DND-41 (cell line): ENCODE data around the gene ZNF548.

Experiments
- ATAC-seq: fragments of 200-7000 bp; cut with Tn5 transposase; 3 replicates; pipeline ENCODE4 v1.9.1; 2021; ENCODE audit warnings: low read depth; ENCODE audit not compliant: insufficient read depth
- DNase-seq: peaks from one replicate; pipeline ENCODE4 v3.0.0-alpha.2; 2020
- H2AFZ ChIP-seq: 2 replicates; pipeline ENCODE4 v1.6.0; 2012; ENCODE audit warnings: low read depth, low read length
- H3K27ac ChIP-seq: 2 replicates; pipeline ENCODE4 v1.5.1; 2012; ENCODE audit warnings: low read length, inconsistent platforms
- H3K27me3 ChIP-seq: fragments of 200-600 bp; sonication (generic); 2 replicates; pipeline ENCODE4 v1.6.0; 2012; ENCODE audit warnings: low read length, mild to moderate bottlenecking, inconsistent platforms; ENCODE audit not compliant: insufficient read depth, poor library complexity
- H3K36me3 ChIP-seq: 2 replicates; pipeline ENCODE4 v1.5.1; 2012; ENCODE audit warnings: low read length, inconsistent platforms; ENCODE audit not compliant: insufficient read depth
- H3K4me1 ChIP-seq: 2 replicates; pipeline ENCODE4 v1.5.1; 2012; ENCODE audit warnings: mild to moderate bottlenecking, low read length; ENCODE audit not compliant: insufficient read depth
- H3K4me2 ChIP-seq: 2 replicates; pipeline ENCODE4 v1.6.0; 2012; ENCODE audit warnings: mild to moderate bottlenecking, moderate library complexity, low read length, inconsistent platforms; ENCODE audit not compliant: insufficient read depth
- H3K4me3 ChIP-seq, 2 experiments: fragments of 200-600 bp in 1 of 2; shearing (Covaris generic) in 1 of 2; 2 replicates each; pipeline ENCODE4 v1.5.1; 2012 to 2016; ENCODE audit warnings: inconsistent platforms in 2 of 2, low read length in 2 of 2, mild to moderate bottlenecking in 2 of 2, low read depth in 1 of 2, moderate library complexity in 1 of 2
- H3K79me2 ChIP-seq: 2 replicates; pipeline ENCODE4 v1.6.0; 2012; ENCODE audit warnings: low read length, inconsistent platforms; ENCODE audit not compliant: insufficient read depth
- H3K9ac ChIP-seq: 2 replicates; pipeline ENCODE4 v1.6.0; 2012; ENCODE audit warnings: low read depth, mild to moderate bottlenecking, inconsistent platforms, low read length, moderate library complexity
- H3K9me3 ChIP-seq: 2 replicates; pipeline ENCODE4 v1.5.1; 2012; ENCODE audit warnings: low read length, moderate library complexity, mild to moderate bottlenecking, inconsistent platforms; ENCODE audit not compliant: insufficient read depth, severe bottlenecking
- H4K20me1 ChIP-seq: 2 replicates; pipeline ENCODE4 v1.6.0; 2012; ENCODE audit warnings: low read length; ENCODE audit not compliant: insufficient read depth
- CTCF ChIP-seq: IDR thresholded peaks from 2 replicates; pipeline ENCODE4 v1.5.1; 2012; ENCODE audit warnings: borderline replicate concordance, low read length, moderate library complexity, mild to moderate bottlenecking; ENCODE audit not compliant: poor library complexity, severe bottlenecking; ENCODE audit errors: extremely low read depth
- EZH2 ChIP-seq: IDR thresholded peaks from 3 replicates; pipeline ENCODE4 v1.6.1; 2012; ENCODE audit warnings: borderline replicate concordance, low read depth, mild to moderate bottlenecking, moderate library complexity, low read length, inconsistent platforms; ENCODE audit not compliant: severe bottlenecking

Gene ZNF548

GRCh38 chr19:57437931-57438330, 48.3 kb downstream of the ZNF548 start:
- Histone ChIP-seq H3K9me3 (no peaks in the 10 kb centered on the region), H2AFZ (no peak overlapping the region), H3K4me1 (peaks cover 41% of the 10 kb centered on the region), H3K9ac (no peak overlapping the region), H3K4me3 (no peak overlapping the region), H3K27ac (no peak overlapping the region), H3K27me3 (no peaks in the 10 kb centered on the region), H3K79me2 (peaks cover 77% of the 10 kb centered on the region), H4K20me1 (peaks cover 10% of the 10 kb centered on the region), H3K4me2 (0 out of 2 replicates have a peak overlapping the region, but pooled peaks have one; percentile 18), H3K36me3 (peaks cover 24% of the 10 kb centered on the region)
- no peak for ATAC-seq
- TF ChIP-seq EZH2, result no peak
- TF ChIP-seq CTCF, result no peak
- DNase-seq, result no peak

DNA sequence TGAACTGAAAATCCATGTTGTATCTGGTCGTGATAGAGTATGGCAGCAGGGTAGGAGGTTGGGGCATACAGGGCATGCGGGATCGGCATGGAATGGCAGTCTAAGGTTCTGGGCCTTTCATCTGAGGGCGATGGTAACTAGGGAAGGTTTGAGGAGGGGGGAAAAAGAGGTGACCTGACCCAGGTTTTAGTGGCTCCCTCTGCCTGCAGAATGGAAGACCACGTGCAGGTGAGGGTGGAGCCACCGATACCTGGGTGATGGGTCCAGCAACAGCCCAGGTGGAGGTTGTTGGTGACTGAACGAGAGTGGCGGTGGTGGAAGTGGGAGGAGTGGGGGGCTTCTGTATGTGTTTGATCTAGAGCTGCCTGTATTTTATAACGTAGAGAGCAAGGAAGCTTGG, 49.3 kb downstream of the ZNF548 start:
- Histone ChIP-seq H2AFZ (no peak overlapping the region), H3K27ac (no peak overlapping the region), H3K79me2 (peaks cover 84% of the 10 kb centered on the region), H3K4me3 (no peak overlapping the region), H3K4me1 (peaks cover 36% of the 10 kb centered on the region), H3K9ac (no peak overlapping the region), H3K36me3 (peaks cover 34% of the 10 kb centered on the region), H4K20me1 (peaks cover 16% of the 10 kb centered on the region), H3K27me3 (no peaks in the 10 kb centered on the region), H3K4me2 (no peak overlapping the region), H3K9me3 (no peaks in the 10 kb centered on the region)
- DNase-seq, result no peak
- no peak for ATAC-seq
- TF ChIP-seq CTCF, result no peak
- no peak for TF ChIP-seq EZH2

- peaks cover 13% of the 10 kb centered on the region; the same call in 1 of the 2 replicates for H3K4me1 ChIP-seq
Observed at GRCh38 chr19:57441979-57442752, 52.5 kb downstream of the ZNF548 start.

More at GRCh38 chr19:57441979-57442752, 52.5 kb downstream of the ZNF548 start:
- H3K27me3 ChIP-seq, result no peaks in the 10 kb centered on the region
- H3K27ac ChIP-seq, result no peak overlapping the region
- H3K9ac ChIP-seq, result no peak overlapping the region
- TF ChIP-seq EZH2 (no peak), CTCF (no peak)
- H3K36me3 ChIP-seq, result peaks cover 55% of the 10 kb centered on the region
- H3K9me3 ChIP-seq, result no peaks in the 10 kb centered on the region
- H2AFZ ChIP-seq, result no peak overlapping the region
- H4K20me1 ChIP-seq, result peaks cover 16% of the 10 kb centered on the region
- H3K4me3 ChIP-seq, result no peak overlapping the region
- no peak overlapping the region for H3K4me2 ChIP-seq
- ATAC-seq (no peak), DNase-seq (no peak)
- H3K79me2 ChIP-seq, result peaks cover 61% of the 10 kb centered on the region
